GM13977 (cell line): ENCODE results near the gene CCNDBP1.

Experiments
- DNase-seq: peaks from one replicate; pipeline ENCODE4 v3.0.0; 2012; ENCODE audit warnings: low spot score
- CTCF ChIP-seq: IDR thresholded peaks from 2 replicates; pipeline ENCODE4 v1.5.1; 2012; ENCODE audit warnings: mild to moderate bottlenecking, control low read depth; ENCODE audit not compliant: insufficient read depth; ENCODE audit errors: extremely low read depth, missing control alignments
- in situ Hi-C: fragments of 300-500 bp; cut with MboI; formaldehyde crosslinking; loops from one replicate; pipeline ENCODE4 v1.12.0; 2022; ENCODE audit warnings: low sequenced_read_pairs, low pct_unique_long_range_greater_than_20kb, mixed read lengths, inconsistent platforms; ENCODE audit not compliant: unreplicated experiment

Gene CCNDBP1

GRCh38 chr15:43246261-43246774 lies 61.1 kb downstream of the CCNDBP1 start:
- TF ChIP-seq CTCF = no peak
- no peak for DNase-seq
- in situ Hi-C loops = no loop called here
